OCI-LY1 (cell line): Measurements from ENCODE around the gene LIPA.

Experiments used
- H2AFZ ChIP-seq: fragments of 200-600 bp; sonication (generic), shearing (Covaris generic); 2 replicates; pipeline ENCODE4 v1.6.0; 2014; ENCODE audit warnings: antibody characterized with exemption, mild to moderate bottlenecking, low read length
- H3F3A ChIP-seq: fragments of 200-600 bp; sonication (generic), shearing (Covaris generic); 2 replicates; pipeline ENCODE4 v1.6.0; 2014; ENCODE audit warnings: mild to moderate bottlenecking, antibody characterized with exemption, low read length, moderate library complexity; ENCODE audit not compliant: insufficient read depth
- H3K27ac ChIP-seq: fragments of 200-600 bp; sonication (generic); 2 replicates; pipeline ENCODE4 v1.5.1; 2014; ENCODE audit warnings: low read length, mixed run types, mild to moderate bottlenecking, low read depth; ENCODE audit not compliant: poor library complexity, severe bottlenecking
- H3K27me3 ChIP-seq: fragments of 200-600 bp; sonication (generic); 2 replicates; pipeline ENCODE4 v1.6.0; 2014; ENCODE audit warnings: antibody characterized with exemption, mild to moderate bottlenecking, low read length, moderate library complexity; ENCODE audit not compliant: insufficient read depth
- H3K36me3 ChIP-seq: fragments of 200-600 bp; sonication (generic); 2 replicates; pipeline ENCODE4 v1.6.1; 2014; ENCODE audit warnings: mild to moderate bottlenecking, antibody characterized with exemption, low read length, moderate library complexity, mixed read lengths; ENCODE audit not compliant: insufficient read depth
- H3K4me1 ChIP-seq: fragments of 200-600 bp; sonication (generic); 2 replicates; pipeline ENCODE4 v1.5.1; 2014; ENCODE audit warnings: mild to moderate bottlenecking, low read length, moderate library complexity; ENCODE audit not compliant: insufficient read depth, severe bottlenecking
- H3K4me2 ChIP-seq: fragments of 200-600 bp; sonication (generic), shearing (Covaris generic); 2 replicates; pipeline ENCODE4 v1.6.1; 2014; ENCODE audit warnings: low read length
- H3K4me3 ChIP-seq: fragments of 200-600 bp; sonication (generic); 2 replicates; pipeline ENCODE4 v1.5.1; 2014; ENCODE audit warnings: low read length, low read depth, mild to moderate bottlenecking, mixed read lengths; ENCODE audit not compliant: poor library complexity, severe bottlenecking
- H3K79me2 ChIP-seq: fragments of 200-600 bp; shearing (Covaris generic); 2 replicates; pipeline ENCODE4 v1.6.1; 2016; ENCODE audit warnings: mixed run types, low read length, mixed read lengths; ENCODE audit not compliant: insufficient read depth
- H3K9ac ChIP-seq: fragments of 200-600 bp; sonication (generic), shearing (Covaris generic); 2 replicates; pipeline ENCODE4 v1.6.1; 2014; ENCODE audit warnings: mild to moderate bottlenecking, low read length, mixed read lengths
- H3K9me2 ChIP-seq: fragments of 200-600 bp; sonication (generic), shearing (Covaris generic); 2 replicates; pipeline ENCODE4 v1.6.1; 2014; ENCODE audit warnings: low read depth, mild to moderate bottlenecking, low read length, mixed read lengths
- H3K9me3 ChIP-seq: fragments of 200-600 bp; shearing (Covaris generic); 2 replicates; pipeline ENCODE4 v1.6.1; 2014; ENCODE audit warnings: low read length, mixed read lengths
- H4K20me1 ChIP-seq: fragments of 200-600 bp; sonication (generic), shearing (Covaris generic); 2 replicates; pipeline ENCODE4 v1.6.0; 2016; ENCODE audit warnings: mild to moderate bottlenecking, low read length; ENCODE audit not compliant: insufficient read depth
- CTCF ChIP-seq: fragments of 200-600 bp; sonication (generic), shearing (Covaris generic); IDR thresholded peaks from 2 replicates; pipeline ENCODE4 v1.5.1; 2017; ENCODE audit warnings: mild to moderate bottlenecking, antibody characterized with exemption, low read length, moderate library complexity, mixed read lengths
- EZH2 ChIP-seq: fragments of 200-600 bp; sonication (generic), shearing (Covaris generic); IDR thresholded peaks from 2 replicates; pipeline ENCODE4 v1.8.0; 2017; ENCODE audit warnings: borderline replicate concordance, mixed run types, mild to moderate bottlenecking, antibody characterized with exemption, low read length, moderate library complexity, mixed read lengths

The LIPA gene

DNA sequence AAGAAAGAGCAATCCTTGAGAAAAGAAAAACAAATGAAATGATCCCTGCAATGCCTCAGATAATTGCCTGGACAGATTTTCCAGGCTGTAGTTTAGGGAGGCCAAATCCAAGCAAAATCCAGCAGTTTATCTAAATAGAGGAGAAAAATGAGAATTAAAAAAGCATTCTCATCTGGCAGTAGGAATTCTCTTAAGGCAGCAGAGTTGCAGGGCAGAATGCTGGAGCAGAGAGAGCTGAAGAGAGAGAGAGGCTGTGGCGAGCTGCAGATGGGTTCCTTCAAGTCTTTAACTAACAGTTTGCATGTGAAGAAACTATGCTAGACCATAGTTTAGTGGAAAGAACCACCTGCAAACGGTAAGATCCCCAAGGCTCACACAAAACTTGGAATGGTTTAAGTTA, 6.0 kb upstream of the LIPA start:
- H2AFZ ChIP-seq: no peak overlapping the region
- no peaks in the 10 kb centered on the region for H4K20me1 ChIP-seq
- H3K9me2 ChIP-seq: no peaks in the 10 kb centered on the region
- no peaks in the 10 kb centered on the region for H3K27me3 ChIP-seq
- no peak overlapping the region for H3K27ac ChIP-seq
- no peaks in the 10 kb centered on the region for H3F3A ChIP-seq
- H3K9me3 ChIP-seq: no peaks in the 10 kb centered on the region
- H3K4me2 ChIP-seq: no peak overlapping the region
- no peaks in the 10 kb centered on the region for H3K79me2 ChIP-seq
- no peak for TF ChIP-seq CTCF
- TF ChIP-seq EZH2: no peak
- no peak overlapping the region for H3K9ac ChIP-seq
- H3K4me3 ChIP-seq: no peak overlapping the region
- H3K4me1 ChIP-seq: no peaks in the 10 kb centered on the region
- no peaks in the 10 kb centered on the region for H3K36me3 ChIP-seq

DNA sequence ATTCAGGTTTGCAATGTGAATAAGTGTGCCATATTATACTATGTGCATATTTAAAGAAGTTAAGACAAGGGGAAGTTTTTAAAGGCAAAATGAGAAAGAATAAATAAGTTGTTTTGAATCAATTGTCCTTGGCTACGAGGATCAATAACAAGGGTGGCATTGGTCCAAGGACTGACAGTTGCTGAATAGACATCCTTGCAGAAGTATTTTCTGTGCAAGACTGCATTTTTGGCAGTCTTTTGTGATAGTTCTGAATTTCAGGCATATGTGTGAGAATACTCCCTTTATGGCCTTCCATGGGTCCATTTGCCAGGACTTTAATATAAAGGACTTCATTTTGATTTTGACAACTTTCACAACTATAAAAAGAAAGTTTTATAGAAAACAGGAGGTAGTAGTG, 5.4 kb upstream of the LIPA start:
- Histone ChIP-seq H3K9ac (no peak overlapping the region), H3K79me2 (no peaks in the 10 kb centered on the region), H3K4me2 (no peak overlapping the region), H2AFZ (no peak overlapping the region), H3K27ac (no peak overlapping the region), H3K4me1 (no peaks in the 10 kb centered on the region), H3K27me3 (no peaks in the 10 kb centered on the region), H3K4me3 (no peak overlapping the region), H3K36me3 (no peaks in the 10 kb centered on the region), H3K9me3 (no peaks in the 10 kb centered on the region), H3K9me2 (no peaks in the 10 kb centered on the region), H4K20me1 (no peaks in the 10 kb centered on the region), H3F3A (no peaks in the 10 kb centered on the region)
- TF ChIP-seq EZH2 (no peak), CTCF (no peak)

DNA sequence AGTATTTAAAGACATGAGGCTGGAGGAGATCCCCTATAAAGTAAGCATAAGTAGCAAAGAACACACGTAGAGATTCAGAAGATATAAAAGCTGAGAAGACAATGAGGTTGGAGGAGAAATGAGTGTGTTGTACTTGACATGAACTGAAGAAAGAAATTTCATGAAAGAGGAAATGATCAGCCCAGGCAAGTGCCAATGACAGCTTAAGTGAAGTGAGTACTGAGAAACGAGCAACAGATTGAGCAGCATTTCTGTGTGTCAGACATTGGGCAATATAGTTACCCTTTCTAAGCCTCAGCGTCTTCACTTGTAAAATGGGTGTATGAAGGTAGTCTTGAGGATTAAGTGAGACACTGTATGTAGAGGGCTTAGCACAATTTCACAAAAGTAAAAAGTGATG, 4.8 kb upstream of the LIPA start:
- no peak overlapping the region for H3K9ac ChIP-seq
- no peak overlapping the region for H3K4me2 ChIP-seq
- H3K4me3 ChIP-seq: no peak overlapping the region
- no peak overlapping the region for H2AFZ ChIP-seq
- TF ChIP-seq CTCF (no peak), EZH2 (no peak)
- no peaks in the 10 kb centered on the region for H4K20me1 ChIP-seq
- no peak overlapping the region for H3K27ac ChIP-seq
- H3K79me2 ChIP-seq: no peaks in the 10 kb centered on the region
- H3K9me3 ChIP-seq: no peaks in the 10 kb centered on the region
- no peaks in the 10 kb centered on the region for H3K4me1 ChIP-seq
- H3K9me2 ChIP-seq: no peaks in the 10 kb centered on the region
- H3K36me3 ChIP-seq: no peaks in the 10 kb centered on the region
- H3K27me3 ChIP-seq: no peaks in the 10 kb centered on the region
- no peaks in the 10 kb centered on the region for H3F3A ChIP-seq
